RKO (cell line): Measurements from ENCODE around the gene TMEM131L.
"Not testable (repeated sequence)": the region's sequence is repeated elsewhere in the genome, so short reads cannot be mapped to it uniquely, and the experiment has no call there.

Experiments
- DNase-seq: peaks from one replicate; pipeline ENCODE4 v3.0.0-alpha.2; 2016; ENCODE audit warnings: low spot score

Gene TMEM131L

GRCh38 chr4:153652051-153652784, 186.1 kb downstream of the TMEM131L start:
- peak; percentile 16 for DNase-seq

- DNase-seq = no peak
Measured at GRCh38 chr4:153655002-153655541, 188.9 kb downstream of the TMEM131L start.

DNA sequence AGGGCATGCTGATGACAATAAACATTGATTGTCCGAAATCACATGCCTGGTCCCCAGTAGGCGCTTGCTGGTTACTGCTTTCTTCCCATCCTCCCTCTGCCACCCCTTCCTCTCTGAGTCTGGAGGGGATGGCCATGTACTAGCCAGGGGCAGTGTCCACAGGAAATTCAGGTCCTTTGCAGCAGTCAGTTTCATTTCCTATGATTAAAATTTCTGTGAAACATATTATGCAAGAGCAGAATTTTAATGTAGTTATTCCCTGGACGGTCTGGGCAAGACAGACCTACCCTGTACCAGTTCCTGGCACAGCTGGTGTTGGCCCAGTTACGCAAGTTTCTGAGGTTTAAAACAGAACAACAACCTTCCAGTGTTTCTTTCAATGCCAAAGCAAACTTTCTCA, 189.8 kb downstream of the TMEM131L start:
- DNase-seq = no peak

GRCh38 chr4:153661215-153661822, 195.2 kb downstream of the TMEM131L start:
- no peak for DNase-seq

DNA sequence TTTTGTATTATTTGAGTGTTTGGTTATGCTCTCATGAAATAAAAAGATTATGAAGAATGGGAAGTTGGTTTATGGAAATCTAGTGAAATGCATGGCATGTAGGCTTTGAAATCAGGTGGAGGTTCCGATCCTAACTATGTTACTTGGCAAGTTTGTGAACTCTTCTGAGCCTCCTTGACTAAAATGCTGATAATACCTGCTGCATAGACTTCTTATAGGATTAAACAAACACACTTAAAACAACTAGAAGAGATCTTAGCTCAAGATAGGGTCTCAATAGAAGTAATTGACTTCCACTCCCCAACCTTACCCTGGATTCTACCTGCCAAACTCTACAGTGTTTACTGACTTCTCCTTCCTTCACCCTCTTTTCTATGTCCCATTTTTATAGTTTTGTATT, 195.7 kb downstream of the TMEM131L start:
- no peak for DNase-seq

DNA sequence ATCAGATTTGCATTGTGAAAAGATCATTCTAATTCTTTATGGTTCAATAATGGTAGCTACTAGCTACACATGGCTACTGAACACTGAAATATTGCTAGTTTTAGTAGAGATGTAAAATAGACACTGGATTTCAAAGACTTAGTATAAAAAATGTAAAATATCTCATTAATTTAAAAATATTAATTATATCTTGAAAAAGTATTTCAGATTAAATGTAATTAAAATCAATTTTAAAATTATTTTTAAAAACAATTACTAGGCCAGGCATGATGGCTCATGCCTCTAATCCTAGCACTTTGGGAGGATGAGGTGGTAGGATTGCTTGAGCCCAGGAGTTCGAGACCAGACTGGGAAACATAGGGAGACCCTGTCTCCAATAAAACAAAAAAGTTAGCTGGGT, 197.5 kb downstream of the TMEM131L start:
- DNase-seq = no peak

DNA sequence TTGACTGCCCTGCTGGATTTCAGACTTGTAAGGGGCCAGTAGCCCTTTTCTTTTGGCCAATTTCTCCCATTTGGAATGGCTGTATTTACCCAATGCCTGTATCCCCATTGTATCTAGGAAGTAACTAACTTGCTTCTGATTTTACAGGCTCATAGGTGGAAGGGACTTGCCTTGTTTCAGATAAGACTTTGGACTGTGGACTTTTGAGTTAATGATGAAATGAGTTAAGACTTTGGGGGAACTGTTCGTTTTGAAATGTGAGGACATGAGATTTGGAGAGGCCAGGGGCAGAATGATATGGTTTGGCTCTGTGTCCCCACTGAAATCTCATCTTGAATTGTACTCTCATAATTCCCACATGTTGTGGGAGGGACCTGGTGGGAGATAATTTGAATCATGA, 200.3 kb downstream of the TMEM131L start:
- not testable (repeated sequence) for DNase-seq

- no peak for DNase-seq
Measured at GRCh38 chr4:153668647-153669046, 202.5 kb downstream of the TMEM131L start.

DNA sequence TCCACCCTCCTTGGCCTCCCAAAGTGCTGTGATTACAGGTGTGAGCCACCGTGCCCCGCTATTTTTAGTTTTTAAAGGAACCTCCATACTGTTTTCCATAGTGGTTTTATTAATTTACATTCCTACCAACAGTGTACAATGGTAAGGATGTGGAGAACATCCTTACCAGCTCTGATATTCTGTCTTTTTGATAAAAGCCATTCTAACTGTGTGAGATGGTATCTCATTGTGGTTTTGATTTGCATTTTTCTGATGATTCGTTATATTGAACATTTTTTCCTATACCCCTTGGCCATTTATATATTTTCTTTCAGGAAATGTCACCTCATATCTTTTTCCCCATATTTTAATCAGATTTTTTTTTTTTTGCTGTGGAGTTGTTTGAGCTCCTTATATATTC, 203.7 kb downstream of the TMEM131L start:
- no peak for DNase-seq

DNA sequence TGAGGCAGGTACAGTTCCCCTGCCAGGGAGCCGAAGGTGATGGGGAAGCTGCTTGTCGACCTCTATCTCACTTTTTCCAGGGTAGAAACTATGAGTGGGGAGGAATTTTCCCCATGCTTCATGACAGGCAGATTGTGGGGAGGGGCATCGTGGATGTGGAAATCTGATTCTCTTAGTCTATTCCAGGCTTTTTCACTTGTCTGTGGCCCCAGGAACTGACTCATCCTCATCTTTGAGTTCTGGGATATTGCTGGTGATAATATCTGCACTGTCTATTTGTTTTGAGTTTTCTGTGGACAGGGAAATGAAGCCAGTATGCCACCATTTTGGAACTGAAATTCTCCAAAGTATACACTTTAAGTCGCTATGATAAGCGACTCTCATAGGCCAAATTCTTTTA, 210.3 kb downstream of the TMEM131L start:
- no peak for DNase-seq

GRCh38 chr4:153676984-153677383, 210.8 kb downstream of the TMEM131L start:
- peak; percentile 51 for DNase-seq

GRCh38 chr4:153679486-153679885, 213.3 kb downstream of the TMEM131L start:
- no peak for DNase-seq

DNA sequence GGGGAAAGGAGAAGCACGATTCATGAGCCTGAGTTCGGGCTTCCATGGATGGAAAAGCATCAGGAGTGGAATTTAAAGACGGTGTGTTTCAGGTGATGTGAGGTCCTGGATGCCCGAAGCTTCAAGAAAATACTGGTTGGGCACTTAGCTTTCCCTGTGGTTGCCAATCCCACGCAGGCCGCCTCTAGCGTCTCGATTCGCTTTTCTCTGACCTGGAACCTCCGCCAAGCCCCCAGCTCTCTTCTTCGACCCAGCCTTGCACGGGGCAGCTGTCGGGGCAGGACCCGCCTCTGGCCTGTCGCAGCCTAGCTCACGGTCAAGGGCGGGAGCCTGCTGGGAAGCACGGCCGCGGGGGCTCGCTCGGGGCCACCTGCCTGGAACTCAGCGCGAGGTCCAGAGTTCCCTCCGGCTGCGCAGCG, 217.6 kb downstream of the TMEM131L start:
- DNase-seq = no peak

DNA sequence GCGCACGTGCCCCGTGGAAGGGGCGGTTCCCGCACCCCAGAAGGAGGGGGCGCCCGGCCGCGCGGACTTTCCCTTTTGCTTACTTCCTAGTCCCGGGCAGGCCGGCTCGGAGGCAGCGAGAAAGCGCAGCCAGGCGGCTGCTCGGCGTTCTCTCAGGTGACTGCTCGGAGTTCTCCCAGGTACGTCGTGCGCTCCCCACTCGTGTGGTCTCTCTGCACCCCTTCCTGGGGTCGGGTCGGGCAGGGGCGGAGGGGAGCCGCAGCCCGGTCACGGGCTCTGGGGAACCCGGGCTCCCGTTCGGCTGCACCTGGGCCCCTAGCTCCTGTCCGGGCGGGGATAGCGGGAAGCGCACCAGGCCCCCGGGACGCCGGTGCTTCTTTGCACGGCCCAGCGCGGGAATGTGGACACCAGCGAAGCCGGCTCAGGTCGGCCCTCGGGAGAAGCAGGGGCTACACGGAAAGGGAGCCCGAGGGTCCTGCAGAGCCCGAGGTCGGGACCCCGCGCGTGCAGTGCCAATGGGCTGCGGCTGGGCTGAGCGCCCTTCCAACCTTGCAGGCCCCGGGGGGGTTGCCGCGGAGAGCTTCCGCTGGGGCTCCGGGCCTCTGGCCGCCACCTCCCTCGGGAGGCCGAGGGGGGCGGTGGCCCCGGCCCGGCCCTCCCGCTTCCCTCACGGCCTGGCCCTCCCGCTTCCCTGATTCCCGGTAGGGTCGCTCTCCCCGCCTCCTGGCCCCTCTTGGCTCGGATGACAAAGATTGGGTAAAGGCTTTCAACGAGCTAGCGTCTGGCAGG, 218.2 kb downstream of the TMEM131L start, which contains the start of gene TLR2:
Gene TLR2, plus strand, starts transcription at position 99 of the 789 bp plus-strand sequence. CDS start 18,628 bp downstream, outside the sequence.
- DNase-seq = no peak

- no peak for DNase-seq
Measured at GRCh38 chr4:153684971-153685371, 218.8 kb downstream of the TMEM131L start.
